ENCODE results near the gene RHOT2.

The RHOT2 gene

DNA sequence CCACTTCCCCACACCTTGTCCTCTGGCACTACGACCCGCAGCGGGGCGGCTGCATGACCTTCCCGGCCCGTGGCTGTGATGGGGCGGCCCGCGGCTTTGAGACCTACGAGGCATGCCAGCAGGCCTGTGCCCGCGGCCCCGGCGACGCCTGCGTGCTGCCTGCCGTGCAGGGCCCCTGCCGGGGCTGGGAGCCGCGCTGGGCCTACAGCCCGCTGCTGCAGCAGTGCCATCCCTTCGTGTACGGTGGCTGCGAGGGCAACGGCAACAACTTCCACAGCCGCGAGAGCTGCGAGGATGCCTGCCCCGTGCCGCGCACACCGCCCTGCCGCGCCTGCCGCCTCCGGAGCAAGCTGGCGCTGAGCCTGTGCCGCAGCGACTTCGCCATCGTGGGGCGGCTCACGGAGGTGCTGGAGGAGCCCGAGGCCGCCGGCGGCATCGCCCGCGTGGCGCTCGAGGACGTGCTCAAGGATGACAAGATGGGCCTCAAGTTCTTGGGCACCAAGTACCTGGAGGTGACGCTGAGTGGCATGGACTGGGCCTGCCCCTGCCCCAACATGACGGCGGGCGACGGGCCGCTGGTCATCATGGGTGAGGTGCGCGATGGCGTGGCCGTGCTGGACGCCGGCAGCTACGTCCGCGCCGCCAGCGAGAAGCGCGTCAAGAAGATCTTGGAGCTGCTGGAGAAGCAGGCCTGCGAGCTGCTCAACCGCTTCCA, 34.4 kb upstream of the RHOT2 start:
- Histone ChIP-seq H3K79me1 (replicated peaks; ENCODE audit: low read length, poor library complexity, severe bottlenecking) (peaks cover 19% of the 10 kb centered on the region), H3K36me3 (ENCODE audit: control insufficient read depth in 1 of 2, insufficient read depth in 2 of 2, low read depth in 1 of 2, low read length in 2 of 2) (peaks cover 3 to 43% of the 10 kb centered on the region in 2 experiments), H3K4me1 (ENCODE audit: control insufficient read depth, insufficient read depth, low read depth, low read length) (peaks cover 56% of the 10 kb centered on the region), H2AK5ac (ENCODE audit: low read length, severe bottlenecking) (no peak overlapping the region), H2BK5ac (ENCODE audit: low read depth, low read length, poor library complexity, severe bottlenecking) (no peak overlapping the region), H3K4ac (ENCODE audit: low read depth in 1 of 2, low read length in 2 of 2) (no peak overlapping the region), H3K27ac (ENCODE audit: low read length, poor library complexity, severe bottlenecking) (no peak overlapping the region), H2BK12ac (ENCODE audit: low read length in 2 of 2) (no peak overlapping the region), H2BK15ac (ENCODE audit: low read depth, poor library complexity, severe bottlenecking) (no peak overlapping the region), H4K8ac (ENCODE audit: low read length) (peak overlapping the region; percentile 27), H3K9ac (ENCODE audit: low read length) (no peak overlapping the region), H3K4me3 (ENCODE audit: insufficient read depth in 1 of 2, low read depth in 1 of 2, low read length in 2 of 2) (peak overlapping the region in 1 of 2 experiments; percentile 2), H3K23ac (ENCODE audit: low read length in 2 of 2) (no peak overlapping the region), H3K27me3 (ENCODE audit: control insufficient read depth in 1 of 2, insufficient read depth in 1 of 2, low read length in 2 of 2) (no peaks in the 10 kb centered on the region), H2AFZ (ENCODE audit: low read depth, low read length) (no peak overlapping the region), H3K14ac (ENCODE audit: low read length in 2 of 2) (no peak overlapping the region), H3K18ac (ENCODE audit: low read depth in 1 of 2, low read length in 2 of 2) (no peak overlapping the region), H2BK120ac (ENCODE audit: low read depth, low read length) (no peak overlapping the region), H3K9me3 (ENCODE audit: control insufficient read depth, low read length) (no peaks in the 10 kb centered on the region), H3K4me2 (ENCODE audit: low read length, poor library complexity, severe bottlenecking) (no peak overlapping the region), H4K91ac (ENCODE audit: low read length) (no peak overlapping the region)
- 98% methylated on average over 74 of the region's 74 CpGs for WGBS
- no peak for DNase-seq

DNA sequence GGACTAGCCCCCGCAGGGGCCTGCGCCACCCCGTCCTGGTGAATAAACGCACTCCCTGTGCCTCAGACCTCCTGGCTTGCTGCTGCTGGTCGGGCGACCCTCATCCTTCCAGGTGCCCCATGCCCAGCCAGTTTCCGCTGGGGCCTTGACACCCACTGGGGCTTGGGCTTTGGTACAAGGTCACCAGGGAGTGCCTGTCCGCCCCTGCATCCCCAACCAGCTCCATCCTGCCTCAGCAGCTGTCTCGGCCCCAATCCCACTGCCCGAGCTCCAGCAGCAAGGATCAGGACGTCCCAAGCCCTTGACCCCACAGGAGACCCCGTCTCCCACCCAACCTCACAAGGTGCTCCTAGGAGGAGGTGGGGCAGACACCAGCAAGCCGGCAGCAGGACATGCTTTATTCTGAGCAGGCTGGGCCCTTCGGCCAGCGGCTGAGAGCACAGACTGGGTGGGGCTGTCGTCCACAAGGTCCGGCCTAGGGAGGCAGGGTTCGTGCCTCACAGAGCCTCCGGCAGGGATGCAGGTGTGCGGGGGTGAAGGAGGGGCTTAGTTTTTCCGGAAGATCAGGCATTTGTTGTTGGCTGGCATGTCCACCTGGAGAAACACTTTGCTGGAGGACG, 33.8 kb upstream of the RHOT2 start:
- no peak overlapping the region for H4K8ac ChIP-seq (ENCODE audit: low read length)
- H3K9me3 ChIP-seq (ENCODE audit: control insufficient read depth, low read length), result no peaks in the 10 kb centered on the region
- H3K9ac ChIP-seq (ENCODE audit: low read length), result no peak overlapping the region
- no peak overlapping the region for H2BK120ac ChIP-seq (ENCODE audit: low read depth, low read length)
- H3K79me1 ChIP-seq (replicated peaks; ENCODE audit: low read length, poor library complexity, severe bottlenecking), result peaks cover 19% of the 10 kb centered on the region
- H2AK5ac ChIP-seq (ENCODE audit: low read length, severe bottlenecking), result no peak overlapping the region
- no peak overlapping the region for H2BK15ac ChIP-seq (ENCODE audit: low read depth, poor library complexity, severe bottlenecking)
- DNase-seq, result no peak
- H3K4me2 ChIP-seq (ENCODE audit: low read length, poor library complexity, severe bottlenecking), result no peak overlapping the region
- no peak overlapping the region for H3K4me3 ChIP-seq (ENCODE audit: insufficient read depth in 1 of 2, low read depth in 1 of 2, low read length in 2 of 2)
- H3K18ac ChIP-seq (ENCODE audit: low read depth in 1 of 2, low read length in 2 of 2), result no peak overlapping the region
- no peak overlapping the region for H2AFZ ChIP-seq (ENCODE audit: low read depth, low read length)
- no peak overlapping the region for H4K91ac ChIP-seq (ENCODE audit: low read length)
- H3K23ac ChIP-seq (ENCODE audit: low read length in 2 of 2), result no peak overlapping the region
- 91% methylated on average over 19 of the region's 22 CpGs for WGBS
- H3K27ac ChIP-seq (ENCODE audit: low read length, poor library complexity, severe bottlenecking), result no peak overlapping the region
- H3K14ac ChIP-seq (ENCODE audit: low read length in 2 of 2), result no peak overlapping the region
- no peak overlapping the region for H2BK5ac ChIP-seq (ENCODE audit: low read depth, low read length, poor library complexity, severe bottlenecking)
- peaks cover 3 to 36% of the 10 kb centered on the region in 2 experiments for H3K36me3 ChIP-seq (ENCODE audit: control insufficient read depth in 1 of 2, insufficient read depth in 2 of 2, low read depth in 1 of 2, low read length in 2 of 2)
- no peaks in the 10 kb centered on the region for H3K27me3 ChIP-seq (ENCODE audit: control insufficient read depth in 1 of 2, insufficient read depth in 1 of 2, low read length in 2 of 2)
- no peak overlapping the region for H2BK12ac ChIP-seq (ENCODE audit: low read length in 2 of 2)
- H3K4ac ChIP-seq (ENCODE audit: low read depth in 1 of 2, low read length in 2 of 2), result no peak overlapping the region
- H3K4me1 ChIP-seq (ENCODE audit: control insufficient read depth, insufficient read depth, low read depth, low read length), result peaks cover 51% of the 10 kb centered on the region

DNA sequence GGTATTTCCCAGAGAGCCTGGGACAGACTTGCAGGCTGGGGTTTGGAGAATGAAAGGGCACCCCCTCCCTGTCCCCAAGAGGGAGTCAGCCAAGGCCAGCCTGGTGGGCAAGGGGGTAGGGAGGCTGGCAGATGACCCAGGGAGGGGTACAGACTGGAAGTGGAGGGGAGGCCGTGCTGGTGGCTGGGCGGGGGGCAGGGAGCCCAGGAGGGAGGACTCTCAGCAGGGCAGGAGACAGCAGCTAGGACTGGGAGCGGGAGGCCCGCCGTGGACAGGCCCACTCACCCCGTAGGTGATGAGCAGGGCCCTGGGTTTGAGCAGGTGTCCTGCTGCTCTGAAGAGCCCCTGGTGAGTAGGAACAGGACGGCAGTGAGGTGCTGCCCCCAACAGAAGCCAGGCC, 32.9 kb upstream of the RHOT2 start:
- DNase-seq, result no peak
- Histone ChIP-seq H4K91ac (ENCODE audit: low read length) (peak overlapping the region; percentile 39), H3K4me3 (ENCODE audit: insufficient read depth in 1 of 2, low read depth in 1 of 2, low read length in 2 of 2) (peak overlapping the region in 1 of 2 experiments; percentile 81), H3K23ac (ENCODE audit: low read length in 2 of 2) (no peak overlapping the region), H3K79me1 (replicated peaks; ENCODE audit: low read length, poor library complexity, severe bottlenecking) (peaks cover 19% of the 10 kb centered on the region), H2AK5ac (ENCODE audit: low read length, severe bottlenecking) (no peak overlapping the region), H3K18ac (ENCODE audit: low read depth in 1 of 2, low read length in 2 of 2) (no peak overlapping the region), H3K36me3 (ENCODE audit: control insufficient read depth in 1 of 2, insufficient read depth in 2 of 2, low read depth in 1 of 2, low read length in 2 of 2) (peaks cover 3 to 33% of the 10 kb centered on the region in 2 experiments), H3K4me2 (ENCODE audit: low read length, poor library complexity, severe bottlenecking) (no peak overlapping the region), H3K9ac (ENCODE audit: low read length) (peak overlapping the region; percentile 91), H3K9me3 (ENCODE audit: control insufficient read depth, low read length) (no peaks in the 10 kb centered on the region), H3K4me1 (ENCODE audit: control insufficient read depth, insufficient read depth, low read depth, low read length) (peaks cover 43% of the 10 kb centered on the region), H2BK15ac (ENCODE audit: low read depth, poor library complexity, severe bottlenecking) (no peak overlapping the region), H4K8ac (ENCODE audit: low read length) (peak overlapping the region; percentile 8), H3K27me3 (ENCODE audit: control insufficient read depth in 1 of 2, insufficient read depth in 1 of 2, low read length in 2 of 2) (no peaks in the 10 kb centered on the region), H2AFZ (ENCODE audit: low read depth, low read length) (no peak overlapping the region), H3K14ac (ENCODE audit: low read length in 2 of 2) (no peak overlapping the region), H2BK5ac (ENCODE audit: low read depth, low read length, poor library complexity, severe bottlenecking) (no peak overlapping the region), H2BK120ac (ENCODE audit: low read depth, low read length) (no peak overlapping the region), H3K4ac (ENCODE audit: low read depth in 1 of 2, low read length in 2 of 2) (no peak overlapping the region), H3K27ac (ENCODE audit: low read length, poor library complexity, severe bottlenecking) (no peak overlapping the region), H2BK12ac (ENCODE audit: low read length in 2 of 2) (no peak overlapping the region)
- WGBS, result 91% methylated on average over 7 of the region's 7 CpGs

DNA sequence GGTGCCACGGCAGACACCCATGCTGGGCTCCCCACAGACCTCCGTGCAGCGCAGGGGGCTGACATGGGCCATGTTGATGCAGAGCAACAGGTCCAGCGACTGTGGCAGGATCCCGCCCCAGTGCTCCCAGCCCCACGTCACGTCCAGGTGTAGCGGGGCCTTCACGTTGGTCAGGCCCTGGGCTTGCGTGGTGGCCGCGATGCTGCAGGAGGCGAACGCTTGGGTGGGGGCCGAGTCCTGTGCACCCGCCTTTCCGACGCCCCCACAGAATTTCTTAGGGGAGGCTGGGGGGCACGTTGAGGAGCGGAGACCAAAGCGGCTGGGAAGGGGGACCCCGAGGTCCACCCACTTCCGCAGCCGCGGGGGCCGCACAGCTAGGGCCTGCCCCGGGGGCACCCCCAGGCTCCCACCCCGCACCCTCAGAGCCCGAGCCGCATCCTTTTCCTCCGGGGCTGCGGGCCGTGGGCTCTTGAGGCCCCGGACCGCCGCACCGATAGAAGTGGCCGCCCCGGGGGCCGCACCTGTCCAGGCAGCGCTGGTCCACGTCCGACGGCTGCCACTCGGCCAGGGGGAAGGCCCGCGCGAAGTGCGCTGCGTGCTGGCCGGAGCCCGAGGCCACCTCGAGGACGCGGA, 32.2 kb upstream of the RHOT2 start:
- Histone ChIP-seq H3K18ac (ENCODE audit: low read depth in 1 of 2, low read length in 2 of 2) (peak overlapping the region; percentile 72 to 92), H3K14ac (ENCODE audit: low read length in 2 of 2) (peak overlapping the region in 1 of 2 experiments; percentile 95), H3K36me3 (ENCODE audit: control insufficient read depth in 1 of 2, insufficient read depth in 2 of 2, low read depth in 1 of 2, low read length in 2 of 2) (peaks cover 3 to 29% of the 10 kb centered on the region in 2 experiments), H3K4me3 (ENCODE audit: insufficient read depth in 1 of 2, low read depth in 1 of 2, low read length in 2 of 2) (peak overlapping the region; percentile 81 to 97), H2BK12ac (ENCODE audit: low read length in 2 of 2) (peak overlapping the region in 1 of 2 experiments; percentile 73), H2BK5ac (ENCODE audit: low read depth, low read length, poor library complexity, severe bottlenecking) (no peak overlapping the region), H3K9ac (ENCODE audit: low read length) (peak overlapping the region; percentile 91), H3K23ac (ENCODE audit: low read length in 2 of 2) (peak overlapping the region in 1 of 2 experiments; percentile 92), H3K9me3 (ENCODE audit: control insufficient read depth, low read length) (no peaks in the 10 kb centered on the region), H2AFZ (ENCODE audit: low read depth, low read length) (peak overlapping the region; percentile 85), H3K4me1 (ENCODE audit: control insufficient read depth, insufficient read depth, low read depth, low read length) (peaks cover 39% of the 10 kb centered on the region), H2BK120ac (ENCODE audit: low read depth, low read length) (peak overlapping the region; percentile 15), H4K8ac (ENCODE audit: low read length) (peak overlapping the region; percentile 91), H3K27ac (ENCODE audit: low read length, poor library complexity, severe bottlenecking) (no peak overlapping the region), H2BK15ac (ENCODE audit: low read depth, poor library complexity, severe bottlenecking) (no peak overlapping the region), H3K27me3 (ENCODE audit: control insufficient read depth in 1 of 2, insufficient read depth in 1 of 2, low read length in 2 of 2) (no peaks in the 10 kb centered on the region), H3K79me1 (replicated peaks; ENCODE audit: low read length, poor library complexity, severe bottlenecking) (peaks cover 19% of the 10 kb centered on the region), H3K4ac (ENCODE audit: low read depth in 1 of 2, low read length in 2 of 2) (peak overlapping the region; percentile 32 to 35), H3K4me2 (ENCODE audit: low read length, poor library complexity, severe bottlenecking) (peak overlapping the region; percentile 98), H4K91ac (ENCODE audit: low read length) (peak overlapping the region; percentile 89), H2AK5ac (ENCODE audit: low read length, severe bottlenecking) (no peak overlapping the region)
- no peak for DNase-seq
- 14% methylated on average over 48 of the region's 55 CpGs for WGBS

Data from mesenchymal stem cell (in vitro differentiated cells and primary cell).